Parathyroid adenoma (tissue), 2 donors: ENCODE results near the gene RAB23.

Experiments
- H2AFZ ChIP-seq: fragments of 300-600 bp; sonication (generic); one replicate; pipeline ENCODE4 v1.7.0; 2017; ENCODE audit warnings: antibody characterized with exemption, mild to moderate bottlenecking
- H3K27ac ChIP-seq: fragments of 300-600 bp; sonication (generic); one replicate; pipeline ENCODE4 v1.7.0; 2017
- H3K27me3 ChIP-seq: fragments of 300-600 bp; sonication (generic); one replicate; pipeline ENCODE4 v1.7.0; 2017; ENCODE audit warnings: low read length; ENCODE audit not compliant: control insufficient read depth, insufficient read depth
- H3K36me3 ChIP-seq: fragments of 300-600 bp; sonication (generic); one replicate; pipeline ENCODE4 v1.7.0; 2017; ENCODE audit warnings: low read length; ENCODE audit not compliant: control insufficient read depth, insufficient read depth
- H3K4me1 ChIP-seq: fragments of 300-600 bp; sonication (generic); one replicate; pipeline ENCODE4 v1.7.0; 2017; ENCODE audit warnings: control low read depth
- H3K4me2 ChIP-seq: fragments of 300-600 bp; sonication (generic); one replicate; pipeline ENCODE4 v1.7.0; 2017; ENCODE audit warnings: low read length
- H3K4me3 ChIP-seq: fragments of 300-600 bp; sonication (generic); one replicate; pipeline ENCODE4 v1.7.0; 2017; ENCODE audit warnings: low read depth, low read length
- H3K79me2 ChIP-seq: fragments of 300-600 bp; sonication (generic); one replicate; pipeline ENCODE4 v1.7.0; 2017; ENCODE audit warnings: control low read depth
- H3K9ac ChIP-seq: fragments of 300-600 bp; sonication (generic); one replicate; pipeline ENCODE4 v1.7.0; 2017; ENCODE audit warnings: mild to moderate bottlenecking
- H3K9me3 ChIP-seq: fragments of 300-600 bp; sonication (generic); one replicate; pipeline ENCODE4 v1.7.0; 2017; ENCODE audit warnings: low read length; ENCODE audit not compliant: control insufficient read depth
- CTCF ChIP-seq: fragments of 300-600 bp; sonication (generic); IDR thresholded peaks from one replicate; pipeline ENCODE4 v1.7.0; 2017; ENCODE audit warnings: antibody characterized with exemption, mild to moderate bottlenecking
- donor health status: primary hyperparathyroidism.

The RAB23 gene

GRCh38 chr6:57173056-57173885 lies 48.8 kb downstream of the RAB23 start:
- Histone ChIP-seq H3K4me1 (no peaks in the 10 kb centered on the region), H3K4me2 (peak overlapping the region; percentile 85), H3K9me3 (no peaks in the 10 kb centered on the region), H3K27ac (peak overlapping the region; percentile 82), H3K79me2 (no peaks in the 10 kb centered on the region), H3K27me3 (no peaks in the 10 kb centered on the region), H2AFZ (peak overlapping the region; percentile 88), H3K4me3 (peak overlapping the region; percentile 60), H3K36me3 (no peaks in the 10 kb centered on the region), H3K9ac (no peak overlapping the region)
- no peak for TF ChIP-seq CTCF

- peak; percentile 22 for TF ChIP-seq CTCF
- Histone ChIP-seq H3K4me3 (peak within 1 kb of the TSS; percentile 60), H2AFZ (peak within 1 kb of the TSS; percentile 88), H3K27me3 (no peaks in the 10 kb centered on the region), H3K36me3 (no peaks in the 10 kb centered on the region), H3K79me2 (no peaks in the 10 kb centered on the region), H3K9me3 (no peaks in the 10 kb centered on the region), H3K4me1 (no peaks in the 10 kb centered on the region), H3K9ac (no peak within 1 kb of the TSS), H3K27ac (peak within 1 kb of the TSS; percentile 82), H3K4me2 (peak within 1 kb of the TSS; percentile 85)
Observed at GRCh38 chr6:57172136-57173055, 49.7 kb downstream of the RAB23 start, which contains the start of gene BAG2. TSS of gene BAG2 (plus strand) at chr6:57172326. CDS start at chr6:57172698, 372 bp downstream.

- no peak for TF ChIP-seq CTCF
- Histone ChIP-seq H3K4me1 (no peaks in the 10 kb centered on the region), H3K9me3 (no peaks in the 10 kb centered on the region), H3K36me3 (no peaks in the 10 kb centered on the region), H3K4me3 (no peak overlapping the region), H3K4me2 (no peak overlapping the region), H3K79me2 (no peaks in the 10 kb centered on the region), H3K9ac (no peak overlapping the region), H2AFZ (no peak overlapping the region), H3K27ac (no peak overlapping the region), H3K27me3 (no peaks in the 10 kb centered on the region)
Observed at GRCh38 chr6:57165080-57165479, 57.0 kb downstream of the RAB23 start.

DNA sequence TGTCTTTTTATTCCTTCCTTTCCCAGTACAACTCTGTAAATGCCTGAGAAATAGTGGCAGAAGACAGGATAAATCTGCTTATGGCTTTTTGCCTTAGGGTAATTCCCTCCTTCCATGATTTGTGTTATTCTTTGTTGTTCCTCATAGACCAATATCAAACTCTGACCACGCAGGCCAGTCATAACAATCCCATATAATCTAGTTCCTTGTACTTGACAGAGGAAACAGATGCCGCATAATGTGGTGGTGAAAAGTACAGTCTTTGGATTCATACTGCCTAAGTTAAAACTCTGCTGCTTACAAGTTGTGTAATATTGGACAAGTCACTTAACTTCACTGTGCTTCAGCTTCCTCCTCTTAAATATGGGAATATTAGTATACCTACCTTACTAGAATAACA lies 58.2 kb downstream of the RAB23 start:
- Histone ChIP-seq H3K9me3 (no peaks in the 10 kb centered on the region), H3K9ac (no peak overlapping the region), H2AFZ (no peak overlapping the region), H3K4me1 (no peaks in the 10 kb centered on the region), H3K36me3 (no peaks in the 10 kb centered on the region), H3K4me2 (no peak overlapping the region), H3K27ac (no peak overlapping the region), H3K27me3 (no peaks in the 10 kb centered on the region), H3K4me3 (no peak overlapping the region), H3K79me2 (no peaks in the 10 kb centered on the region)
- no peak for TF ChIP-seq CTCF
